ENCODE data around the gene COL13A1.

- TF ChIP-seq, protein P1, sequence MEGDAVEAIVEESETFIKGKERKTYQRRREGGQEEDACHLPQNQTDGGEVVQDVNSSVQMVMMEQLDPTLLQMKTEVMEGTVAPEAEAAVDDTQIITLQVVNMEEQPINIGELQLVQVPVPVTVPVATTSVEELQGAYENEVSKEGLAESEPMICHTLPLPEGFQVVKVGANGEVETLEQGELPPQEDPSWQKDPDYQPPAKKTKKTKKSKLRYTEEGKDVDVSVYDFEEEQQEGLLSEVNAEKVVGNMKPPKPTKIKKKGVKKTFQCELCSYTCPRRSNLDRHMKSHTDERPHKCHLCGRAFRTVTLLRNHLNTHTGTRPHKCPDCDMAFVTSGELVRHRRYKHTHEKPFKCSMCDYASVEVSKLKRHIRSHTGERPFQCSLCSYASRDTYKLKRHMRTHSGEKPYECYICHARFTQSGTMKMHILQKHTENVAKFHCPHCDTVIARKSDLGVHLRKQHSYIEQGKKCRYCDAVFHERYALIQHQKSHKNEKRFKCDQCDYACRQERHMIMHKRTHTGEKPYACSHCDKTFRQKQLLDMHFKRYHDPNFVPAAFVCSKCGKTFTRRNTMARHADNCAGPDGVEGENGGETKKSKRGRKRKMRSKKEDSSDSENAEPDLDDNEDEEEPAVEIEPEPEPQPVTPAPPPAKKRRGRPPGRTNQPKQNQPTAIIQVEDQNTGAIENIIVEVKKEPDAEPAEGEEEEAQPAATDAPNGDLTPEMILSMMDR (IDR thresholded peaks at IDR 0.05) = no peak
- TF ChIP-seq POLR2A (IDR thresholded peaks at IDR 0.05) (no peak), POLR2AphosphoS5 (IDR thresholded peaks at IDR 0.05) (no peak)
These were observed 108.9 kb downstream of the COL13A1 start for GRCh38 chr10:69910561-69910960.
